NT2/D1 (cell line): ENCODE results near the gene GNAZ.

Source experiments
- SUZ12 ChIP-seq: IDR thresholded peaks from 2 replicates; pipeline ENCODE4 v1.6.1; 2011; ENCODE audit not compliant: insufficient read length, insufficient read depth; ENCODE audit errors: extremely low read depth
- YY1 ChIP-seq: IDR thresholded peaks from 2 replicates; pipeline ENCODE4 v1.6.1; 2011; ENCODE audit not compliant: insufficient read length, insufficient read depth
- ZNF274 ChIP-seq: IDR thresholded peaks from 2 replicates; pipeline ENCODE4 v1.6.1; 2011; ENCODE audit warnings: mild to moderate bottlenecking, low read depth, low read length

GRCh38 chr22:23099531-23099804 lies 29.1 kb downstream of the GNAZ start:
- TF ChIP-seq ZNF274, result no peak
- TF ChIP-seq YY1, result no peak
- no peak for TF ChIP-seq SUZ12
